Lung (tissue), 12 donors: Measurements from ENCODE around the gene PAX1. TPM values are rescaled to one million over a fixed set of nuclear protein-coding genes. Genes with fewer than 3 reads are reported as not detected.

Experiments
- ATAC-seq: fragments of 200-7000 bp; cut with Tn5 transposase; one replicate; pipeline ENCODE4 v1.9.1; 2020; ENCODE audit warnings: moderate number of reproducible peaks; ENCODE audit not compliant: insufficient read depth, low FRiP score
- DNase-seq, 3 donors: peaks; one replicate each; pipeline ENCODE4 v3.0.0-alpha.2; 2013 to 2017
- H3K27ac ChIP-seq, 2 donors: one replicate each; pipeline ENCODE4 v1.5.1; 2013; ENCODE audit warnings: mild to moderate bottlenecking in 2 of 2, moderate library complexity in 2 of 2, control low read depth in 1 of 2, inconsistent platforms in 1 of 2, low read depth in 1 of 2, low read length in 1 of 2
- H3K27me3 ChIP-seq, 3 donors: one replicate each; pipeline ENCODE4 v1.5.1; 2013; ENCODE audit warnings: low read length in 2 of 3; ENCODE audit not compliant: control insufficient read depth in 3 of 3, insufficient read depth in 3 of 3
- H3K36me3 ChIP-seq, 4 donors: one replicate each; pipeline ENCODE4 v1.5.1; 2013; ENCODE audit warnings: low read length in 4 of 4, mild to moderate bottlenecking in 1 of 4, moderate library complexity in 1 of 4; ENCODE audit not compliant: control insufficient read depth in 4 of 4, insufficient read depth in 4 of 4
- H3K4me1 ChIP-seq, 5 donors: one replicate each; pipeline ENCODE4 v1.5.1; 2013; ENCODE audit warnings: low read length in 5 of 5, mild to moderate bottlenecking in 2 of 5, moderate library complexity in 1 of 5; ENCODE audit not compliant: control insufficient read depth in 5 of 5, insufficient read depth in 5 of 5
- H3K4me3 ChIP-seq: one replicate; pipeline ENCODE4 v1.5.1; 2013; ENCODE audit warnings: mild to moderate bottlenecking, control low read depth, moderate library complexity
- H3K9ac ChIP-seq, 2 donors: one replicate each; pipeline ENCODE4 v1.5.1; 2013; ENCODE audit warnings: low read length in 2 of 2, control low read depth in 1 of 2; ENCODE audit not compliant: insufficient read depth in 1 of 2
- H3K9me3 ChIP-seq, 4 donors: one replicate each; pipeline ENCODE4 v1.5.1; 2013; ENCODE audit warnings: low read length in 3 of 4, mild to moderate bottlenecking in 1 of 4, moderate library complexity in 1 of 4; ENCODE audit not compliant: control insufficient read depth in 4 of 4, insufficient read depth in 3 of 4
- CTCF ChIP-seq: IDR thresholded peaks from 2 replicates; pipeline ENCODE4 v1.5.1; 2012; ENCODE audit warnings: mild to moderate bottlenecking; ENCODE audit errors: control extremely low read depth, extremely low read depth
- WGBS, 2 donors: extraction: QIAGEN DNeasy Blood & Tissue Kit; methylation state at CpG; one replicate each; pipeline ENCODE4 v1.1.7; 2013; 5-methylcytosine and 5-hydroxymethylcytosine counted together
- polyA plus RNA-seq, 2 donors: library from polyadenylated mRNA; stranded (reverse); fragments of 200-250 nt; gene quantifications; one replicate each; pipeline ENCODE4 v1.2.1, GENCODE V29; 2013
- total RNA-seq, 2 donors: library from RNA; depleted of rRNA in 1 of 2; stranded (reverse); fragments of >200 nt in 1 of 2; gene quantifications; one replicate each; pipeline ENCODE4 v1.2.1, GENCODE V29; 2014 to 2021
- donor health status: control.
- donor health status: control.
- donor health status: Bipolar disorder and iron deficiency.
- donor health status: healthy.
- donor health status: DM: yes; HTN: yes; CAD: no.

The PAX1 gene
- total and polyA plus RNA-seq, 4 donors = 0.05 to 0.14 (median 0.06) TPM; not detected in 1

GRCh38 chr20:21663465-21663864 is 42.0 kb upstream of the PAX1 start:
- no peak overlapping the region for H3K4me3 ChIP-seq
- no peak overlapping the region for H3K27ac ChIP-seq
- H3K9ac ChIP-seq = no peak overlapping the region
- ATAC-seq = no peak
- WGBS, 2 donors = 91 to 95% methylated on average over 2 of the region's 2 CpGs
- peaks cover 0 to 2% (median 0%) of the 10 kb centered on the region in 4 donors for H3K9me3 ChIP-seq
- no peaks in the 10 kb centered on the region for H3K4me1 ChIP-seq
- no peaks in the 10 kb centered on the region for H3K36me3 ChIP-seq
- DNase-seq = no peak
- no peak for TF ChIP-seq CTCF
- peaks cover 0 to 2% (median 0%) of the 10 kb centered on the region in 3 donors for H3K27me3 ChIP-seq

DNA sequence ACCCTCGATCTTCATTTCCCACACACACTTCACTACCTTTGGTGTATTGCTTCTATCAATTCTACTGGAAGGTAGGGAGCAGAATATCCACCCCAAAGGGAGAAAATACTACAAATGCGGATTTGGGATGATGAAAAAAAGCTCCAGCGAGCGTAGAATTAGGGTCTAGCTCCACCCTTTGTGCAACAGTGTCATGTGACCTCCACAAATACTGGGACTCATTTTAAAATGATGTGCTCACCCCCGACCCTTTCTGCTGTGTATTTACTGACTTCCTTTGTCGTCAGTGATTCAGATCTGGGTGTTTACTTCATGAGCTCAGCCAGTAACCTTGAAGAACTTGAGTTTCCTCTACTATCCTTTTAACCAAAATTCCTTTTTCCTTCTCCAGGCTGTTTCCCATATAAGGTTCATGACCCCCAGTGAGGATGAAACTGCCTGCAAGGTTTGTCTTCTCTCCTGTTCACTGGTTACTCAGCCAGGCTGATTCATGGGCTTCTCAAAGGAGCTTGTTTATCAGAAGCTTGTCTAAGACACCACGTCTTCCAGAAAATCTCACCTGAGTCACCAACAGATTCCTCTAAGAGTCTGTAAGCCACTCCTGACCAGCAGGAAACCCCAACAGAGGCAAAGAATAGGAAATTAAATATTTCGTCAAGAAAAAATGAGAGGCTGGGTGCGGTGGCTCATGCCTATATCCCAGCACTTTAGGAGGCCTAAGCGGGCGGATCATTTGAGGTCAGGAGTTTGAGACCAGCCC is 39.6 kb upstream of the PAX1 start:
- H3K27ac ChIP-seq = no peak overlapping the region
- H3K9ac ChIP-seq = no peak overlapping the region
- TF ChIP-seq CTCF = no peak
- ATAC-seq (no peak), DNase-seq (no peak)
- no peak overlapping the region for H3K4me3 ChIP-seq
- 73 to 85% methylated on average over 11 of the region's 11 CpGs for WGBS, 2 donors
- H3K27me3 ChIP-seq = peaks cover 0 to 2% (median 0%) of the 10 kb centered on the region in 3 donors
- no peaks in the 10 kb centered on the region for H3K4me1 ChIP-seq
- no peaks in the 10 kb centered on the region for H3K36me3 ChIP-seq
- H3K9me3 ChIP-seq = peaks cover 0 to 5% (median 0%) of the 10 kb centered on the region in 4 donors

DNA sequence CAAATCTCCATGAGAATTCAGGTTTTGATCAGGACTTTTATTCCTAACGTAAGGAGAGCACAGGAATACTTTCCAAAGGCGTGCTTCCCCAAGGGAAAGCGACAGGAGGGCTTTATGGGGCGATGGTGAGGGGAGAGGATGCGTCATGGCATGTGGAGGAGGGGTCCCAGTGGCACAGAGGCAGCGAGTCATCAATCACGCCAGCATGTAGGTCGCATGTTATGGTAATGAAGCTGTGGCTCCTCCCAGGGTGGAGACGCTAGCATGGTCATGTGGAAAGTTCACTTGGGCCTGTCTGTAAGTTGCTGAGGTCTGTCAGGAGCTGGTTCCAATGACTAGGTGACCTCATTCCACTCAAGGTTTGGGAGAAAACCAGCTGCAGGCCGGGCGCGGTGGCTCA is 35.3 kb upstream of the PAX1 start:
- WGBS, 2 donors = 85 to 90% methylated on average over 12 of the region's 12 CpGs
- no peak overlapping the region for H3K27ac ChIP-seq
- H3K36me3 ChIP-seq = no peaks in the 10 kb centered on the region
- no peak for DNase-seq
- no peaks in the 10 kb centered on the region for H3K27me3 ChIP-seq
- H3K9me3 ChIP-seq = peaks cover 0 to 11% (median 0%) of the 10 kb centered on the region in 4 donors
- no peak overlapping the region for H3K9ac ChIP-seq
- H3K4me1 ChIP-seq = peaks cover 0 to 1% (median 0%) of the 10 kb centered on the region in 5 donors
- H3K4me3 ChIP-seq = no peak overlapping the region
- ATAC-seq = no peak
- TF ChIP-seq CTCF = no peak
